ENCODE measurements around the gene CORO7.

CORO7 gene

DNA sequence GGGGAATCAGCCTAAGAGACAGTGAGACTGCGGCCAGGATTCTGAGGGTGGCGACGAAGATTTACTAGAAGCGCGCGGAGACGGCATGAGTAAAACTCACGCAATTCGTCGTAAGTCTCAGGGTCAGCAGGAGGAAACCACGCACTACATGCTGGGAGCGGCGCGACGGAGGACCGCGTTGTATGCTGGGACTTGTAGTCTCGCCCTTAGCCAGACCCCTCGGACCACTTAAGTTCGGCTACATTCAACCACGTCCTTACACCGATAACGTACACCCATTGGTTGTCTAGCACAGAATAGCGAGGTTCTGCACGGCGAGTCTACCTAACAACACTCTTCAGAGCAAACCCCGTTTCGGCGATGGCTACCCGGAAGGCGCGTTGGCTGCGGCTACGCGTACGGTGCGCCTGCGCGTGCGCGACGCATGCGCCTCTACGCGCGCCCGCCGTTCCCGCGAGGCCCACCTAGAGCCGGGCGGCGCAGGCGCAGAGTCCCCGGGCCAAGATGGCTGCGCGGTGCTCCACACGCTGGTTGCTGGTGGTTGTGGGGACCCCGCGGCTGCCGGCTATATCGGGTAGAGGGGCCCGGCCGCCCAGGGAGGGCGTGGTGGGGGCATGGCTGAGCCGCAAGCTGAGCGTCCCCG lies 9.1 kb upstream of the CORO7 start, which contains the start of gene DNAJA3:
DNAJA3 (plus strand) TSS at position 491 of the 643 bp plus-strand sequence; CDS start at position 505, 14 bp downstream.
- DNase-seq, result peak; percentile 96

DNA sequence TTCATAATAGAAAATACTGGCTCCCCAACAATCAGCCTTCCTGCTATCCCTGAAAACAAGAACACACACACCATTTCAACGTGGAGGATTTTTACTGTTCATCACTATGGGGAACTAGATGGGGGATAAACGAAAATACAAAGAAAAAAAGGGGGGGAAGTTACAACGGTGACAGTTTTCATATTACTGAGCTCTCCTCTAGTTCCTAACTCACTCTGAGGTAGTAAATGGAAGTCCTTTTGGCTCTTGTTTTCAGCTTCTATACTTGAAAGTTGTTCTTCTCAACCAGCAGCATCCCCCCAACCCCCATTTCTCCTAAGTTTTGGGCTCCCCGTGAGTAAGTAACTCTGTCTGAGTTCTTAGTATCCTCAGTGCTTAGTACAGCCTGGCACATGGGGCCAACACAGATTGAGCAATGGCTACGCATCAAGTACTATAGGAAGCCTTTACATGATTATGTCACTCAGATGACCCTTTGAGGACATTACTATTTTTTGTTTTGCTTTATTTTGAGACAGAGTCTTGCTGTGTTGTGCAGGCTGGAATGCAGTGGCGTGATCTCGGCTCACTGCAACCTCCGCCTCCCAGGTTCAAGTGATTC lies 4.2 kb upstream of the CORO7 start:
- DNase-seq, result no peak

DNA sequence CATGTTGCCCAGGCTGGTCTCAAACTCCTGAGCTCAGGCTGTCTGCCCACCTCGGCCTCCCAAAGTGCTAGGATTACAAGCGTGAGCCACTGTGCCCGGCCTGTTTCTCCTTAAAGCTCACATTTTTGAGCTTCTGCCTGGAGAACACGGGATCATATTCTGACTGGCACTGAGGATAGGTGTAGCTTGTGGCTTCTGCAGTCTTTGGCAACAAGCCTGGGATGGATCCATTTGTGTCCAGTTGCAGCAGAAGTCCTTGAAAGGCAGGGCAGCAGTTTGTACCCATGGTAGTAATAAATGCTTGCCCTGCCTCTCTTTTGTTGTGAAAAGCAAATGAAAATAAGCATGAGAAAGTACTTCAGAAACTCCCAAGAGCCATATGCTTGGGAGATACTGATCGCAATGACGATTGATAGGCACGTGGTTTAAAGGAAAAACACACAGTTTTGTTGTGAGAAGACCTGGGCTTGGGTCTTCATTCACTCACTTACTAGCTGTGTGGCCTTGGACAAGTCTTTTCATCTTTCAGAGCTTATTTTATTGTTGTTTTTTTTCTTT lies 3.1 kb upstream of the CORO7 start:
- no peak for DNase-seq

DNA sequence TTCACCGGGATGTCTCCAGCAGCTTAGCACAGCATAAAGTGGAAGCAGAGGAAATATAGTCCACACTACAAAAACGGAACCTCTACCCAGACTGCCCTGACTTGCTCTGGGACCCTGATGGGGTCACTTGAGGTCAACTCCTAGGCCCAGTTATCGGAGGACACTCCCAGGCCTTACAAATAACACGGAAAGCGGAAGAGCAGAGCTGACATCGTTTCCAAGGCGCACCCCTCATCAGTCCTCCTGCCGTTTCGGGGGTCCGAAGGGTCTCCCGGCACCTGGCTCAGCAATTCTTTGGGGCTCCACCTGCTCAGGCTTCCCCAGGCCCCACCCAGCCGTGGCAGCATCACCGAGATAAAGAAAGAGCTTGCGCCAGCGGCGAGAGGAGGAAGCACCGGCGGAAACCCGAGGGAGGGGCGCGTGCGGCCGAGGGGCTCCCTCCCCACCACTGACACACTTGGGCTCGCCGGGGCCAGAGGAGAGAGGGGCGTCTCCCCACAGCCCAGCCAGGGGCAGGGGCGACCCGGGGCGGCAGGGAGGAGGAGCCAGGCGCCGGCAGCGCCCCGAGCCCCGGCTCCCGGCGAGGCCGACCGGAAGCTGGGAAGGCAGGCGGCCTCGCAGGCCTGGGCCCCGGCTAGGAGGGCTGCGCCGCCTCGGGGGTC lies 727 bp downstream of the CORO7 start:
- peak; percentile 17 for DNase-seq

DNA sequence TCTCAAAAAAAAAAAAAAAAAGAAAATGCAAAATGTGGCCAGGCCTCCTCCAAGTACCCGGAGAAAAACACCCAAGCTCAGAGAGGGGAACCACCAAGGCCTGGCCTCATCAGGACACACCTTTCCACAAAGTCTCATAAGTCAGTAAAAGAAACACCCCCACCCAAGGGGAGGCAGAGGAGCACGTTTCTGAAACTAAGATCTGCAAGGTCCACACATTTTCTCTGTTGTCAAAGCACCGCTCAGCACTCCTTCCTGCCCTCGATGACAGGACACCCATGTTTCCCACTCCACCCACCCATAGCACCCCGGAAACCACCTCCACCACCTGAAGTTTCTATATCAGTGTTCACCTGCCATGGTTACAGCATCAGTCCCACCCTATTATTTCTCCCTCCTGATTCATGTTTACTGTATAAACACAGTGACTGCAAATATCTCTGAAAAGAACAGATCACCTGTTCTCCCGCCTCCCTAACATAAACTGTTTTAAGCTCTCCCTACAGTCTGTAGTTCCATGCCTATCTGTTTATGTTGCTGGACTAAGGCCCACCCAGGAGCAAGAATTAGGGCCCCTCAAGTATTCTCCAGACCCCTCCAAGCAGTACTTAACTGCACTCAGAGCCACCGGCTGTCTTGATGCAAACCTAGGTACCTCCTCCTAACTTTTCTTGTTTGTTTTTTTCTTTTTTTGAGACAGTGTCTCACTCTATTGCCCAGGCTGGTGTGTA lies 2.0 kb downstream of the CORO7 start:
- no peak for DNase-seq

DNA sequence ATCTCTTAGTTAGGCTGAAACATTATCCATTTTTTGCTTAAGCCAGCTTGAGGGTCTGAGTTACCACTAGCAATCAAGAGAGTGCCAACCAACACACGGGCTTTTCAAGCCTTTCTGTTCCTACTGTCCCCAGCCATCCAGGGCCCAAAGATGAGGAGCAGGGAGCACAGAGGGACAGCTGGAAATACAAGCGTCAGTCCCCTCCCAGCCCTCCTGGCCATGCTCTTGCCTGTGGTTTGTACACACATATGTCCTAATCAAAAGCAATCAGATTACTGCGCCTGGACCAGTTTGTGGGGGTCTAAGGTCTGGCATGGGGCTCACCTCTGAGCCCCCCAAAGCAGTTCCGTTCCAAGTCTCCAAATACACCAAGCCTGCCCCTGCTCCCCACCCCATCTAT lies 3.5 kb downstream of the CORO7 start:
- DNase-seq, result no peak

DNA sequence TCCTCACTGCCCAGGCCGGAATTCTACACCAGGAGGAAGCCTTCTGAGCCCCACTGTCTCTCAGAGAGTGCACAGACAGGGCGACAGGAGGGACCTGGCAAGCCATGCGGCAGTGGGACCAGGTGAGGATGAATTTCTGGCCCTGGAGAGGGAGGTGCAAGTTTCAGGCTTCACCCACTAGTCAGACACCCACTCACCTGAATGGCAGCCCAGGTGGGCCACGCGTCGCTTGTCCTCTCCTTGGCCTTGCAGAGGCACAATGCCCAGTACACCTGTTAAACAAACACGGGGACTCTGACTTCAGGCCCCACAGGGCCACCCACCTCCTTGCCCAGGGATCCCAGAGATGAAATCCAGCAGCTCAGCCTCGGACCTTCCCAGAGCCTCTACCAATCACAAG lies 4.2 kb downstream of the CORO7 start:
- DNase-seq, result no peak

DNA sequence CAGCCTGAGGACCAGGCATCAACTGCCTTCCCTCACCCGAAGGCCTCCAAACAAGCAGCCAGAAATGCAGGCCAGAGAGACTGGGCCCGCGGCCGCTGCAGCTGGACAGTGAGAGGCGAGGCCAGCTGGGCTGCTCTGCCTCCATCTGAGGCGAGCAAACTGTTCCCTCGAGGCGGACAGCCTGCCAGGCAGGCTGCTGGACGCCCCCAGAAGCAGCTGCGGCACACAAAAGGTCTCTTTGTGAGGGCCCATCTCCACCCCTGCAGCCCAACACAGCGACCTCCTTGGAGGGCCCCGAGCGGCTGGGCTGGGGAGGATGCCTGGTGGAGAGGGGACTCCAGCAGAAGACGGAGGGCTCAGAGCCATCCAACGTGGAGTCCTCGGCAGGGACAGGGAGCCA lies 4.7 kb downstream of the CORO7 start:
- no peak for DNase-seq

DNA sequence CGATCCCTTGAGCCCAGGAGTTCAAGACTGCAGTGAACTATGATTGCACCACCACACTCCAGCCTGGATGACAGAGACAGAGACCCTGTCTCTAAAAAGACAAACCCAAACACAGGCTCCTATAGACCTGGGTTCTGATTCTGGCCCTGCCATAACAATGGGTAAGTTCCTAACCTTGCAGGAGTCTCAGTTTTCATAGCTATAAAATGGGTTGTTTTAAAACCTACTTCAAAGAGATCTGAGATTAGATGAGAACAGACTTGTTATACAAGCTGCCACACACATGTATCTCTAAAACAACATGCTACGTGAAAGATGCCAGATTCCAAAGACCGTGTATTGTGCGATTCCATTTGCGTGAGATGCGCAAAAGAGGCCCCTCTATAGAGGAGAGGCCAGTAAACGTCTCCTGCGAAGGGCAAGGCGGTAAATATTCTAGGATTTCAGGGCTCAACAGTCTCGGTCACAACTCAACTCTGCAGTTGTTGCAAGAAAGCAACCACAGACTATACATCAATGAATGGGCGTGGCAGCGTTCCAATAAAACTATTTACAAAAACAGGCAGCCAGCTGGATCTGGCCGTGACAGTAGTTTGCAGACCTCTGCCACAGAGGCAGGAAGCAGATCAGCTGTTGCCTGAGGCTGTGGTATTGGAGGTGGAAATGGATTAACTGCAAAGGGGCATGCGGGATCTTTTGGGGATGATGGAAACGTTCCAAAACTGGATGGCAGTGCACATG lies 5.9 kb downstream of the CORO7 start:
- DNase-seq, result peak; percentile 86

DNA sequence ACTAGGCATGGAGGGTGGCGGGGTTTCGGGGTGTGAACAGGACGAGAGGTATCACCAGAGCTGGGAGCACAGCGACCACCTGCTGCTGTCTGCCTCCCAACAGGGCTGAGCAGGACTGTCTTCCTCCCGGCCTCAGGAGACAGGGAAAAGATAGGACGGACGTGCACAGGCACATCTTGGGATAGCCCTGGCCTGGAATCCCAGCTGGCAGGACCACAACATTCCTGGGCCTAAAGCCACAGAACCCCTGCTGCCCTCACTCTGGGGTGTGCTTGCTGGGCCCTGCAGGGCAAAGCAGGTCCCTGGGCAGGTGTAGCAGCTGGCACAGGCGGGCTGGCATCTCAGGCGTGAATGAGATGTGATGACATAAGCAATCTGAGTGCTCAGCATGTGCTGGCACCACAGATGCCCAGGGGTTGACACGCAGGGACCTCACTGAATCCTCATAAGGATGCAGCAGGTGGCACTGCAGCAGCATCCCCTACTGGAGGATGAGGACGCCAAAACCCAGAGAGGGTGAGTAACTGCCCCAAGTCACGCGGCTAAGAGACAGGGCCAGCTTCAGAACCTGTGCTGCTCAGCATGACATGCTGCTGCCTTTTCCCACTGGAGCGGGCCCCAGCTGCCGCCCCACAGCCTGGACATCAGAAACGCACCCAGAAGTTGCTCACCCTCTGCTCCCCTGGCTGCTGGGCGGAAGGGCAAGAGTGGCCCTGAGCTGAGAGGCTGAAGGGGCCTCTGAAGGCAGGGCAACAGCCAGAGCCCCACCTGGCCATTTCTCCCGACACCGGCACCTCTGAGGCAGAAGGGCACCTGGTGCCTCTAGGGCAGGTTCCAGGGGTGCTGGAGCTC lies 7.1 kb downstream of the CORO7 start:
- no peak for DNase-seq

DNA sequence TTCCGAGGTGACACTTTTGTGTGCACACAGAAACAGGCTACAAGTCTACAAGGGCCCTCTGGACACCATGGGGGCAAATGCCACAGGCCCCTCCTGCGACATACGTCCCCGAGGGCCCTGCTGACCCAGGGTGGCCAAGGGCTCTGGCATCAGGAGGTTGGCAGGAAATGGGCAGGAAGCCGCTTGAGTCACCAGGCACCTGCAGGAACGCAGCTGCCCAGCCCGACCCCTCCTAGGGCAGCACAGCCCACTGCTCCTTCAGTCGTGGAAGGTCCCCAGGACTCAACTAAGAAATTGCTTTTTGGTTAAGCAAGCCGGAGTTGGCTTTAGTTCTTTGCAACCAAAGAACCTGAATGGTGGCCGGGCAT lies 8.1 kb downstream of the CORO7 start:
- DNase-seq, result no peak

DNA sequence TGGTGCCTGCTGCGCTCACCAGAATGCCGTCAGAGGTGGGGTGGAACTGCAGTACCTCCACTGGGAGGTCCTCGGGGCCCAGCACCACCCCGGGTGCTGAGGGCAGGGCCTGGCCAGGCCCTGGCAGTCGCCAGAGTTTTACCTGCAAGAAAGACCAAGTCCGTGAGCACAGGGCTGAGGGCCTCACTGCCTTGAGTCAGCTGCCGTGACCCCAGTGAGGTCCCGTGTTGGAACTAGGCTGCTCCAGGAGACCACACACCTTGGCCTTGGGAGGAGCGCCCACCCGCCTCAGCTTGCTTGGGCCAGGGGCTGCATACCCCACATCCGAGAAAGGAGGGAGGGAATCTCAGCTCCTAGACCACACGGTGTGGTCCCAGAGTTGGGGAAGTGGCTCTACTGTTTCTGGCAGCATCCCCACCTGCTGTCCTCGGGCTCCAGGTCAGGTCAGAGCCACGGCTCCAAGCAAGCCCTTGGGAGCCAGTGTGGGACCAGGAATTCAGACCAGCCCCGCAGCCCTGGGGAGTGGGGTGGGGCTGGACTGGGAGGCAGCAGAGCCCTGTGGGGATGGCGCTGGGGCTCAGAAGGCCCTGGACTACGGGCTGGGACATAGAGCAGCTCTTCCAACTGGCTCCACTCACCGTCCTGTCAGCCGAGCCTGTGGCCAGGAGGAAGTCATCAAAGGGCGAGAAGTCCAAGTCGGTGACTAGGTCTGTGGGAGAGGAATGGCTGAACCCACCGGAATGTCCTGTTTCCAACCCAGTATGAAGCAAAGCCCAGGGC lies 8.7 kb downstream of the CORO7 start:
- DNase-seq, result no peak

DNA sequence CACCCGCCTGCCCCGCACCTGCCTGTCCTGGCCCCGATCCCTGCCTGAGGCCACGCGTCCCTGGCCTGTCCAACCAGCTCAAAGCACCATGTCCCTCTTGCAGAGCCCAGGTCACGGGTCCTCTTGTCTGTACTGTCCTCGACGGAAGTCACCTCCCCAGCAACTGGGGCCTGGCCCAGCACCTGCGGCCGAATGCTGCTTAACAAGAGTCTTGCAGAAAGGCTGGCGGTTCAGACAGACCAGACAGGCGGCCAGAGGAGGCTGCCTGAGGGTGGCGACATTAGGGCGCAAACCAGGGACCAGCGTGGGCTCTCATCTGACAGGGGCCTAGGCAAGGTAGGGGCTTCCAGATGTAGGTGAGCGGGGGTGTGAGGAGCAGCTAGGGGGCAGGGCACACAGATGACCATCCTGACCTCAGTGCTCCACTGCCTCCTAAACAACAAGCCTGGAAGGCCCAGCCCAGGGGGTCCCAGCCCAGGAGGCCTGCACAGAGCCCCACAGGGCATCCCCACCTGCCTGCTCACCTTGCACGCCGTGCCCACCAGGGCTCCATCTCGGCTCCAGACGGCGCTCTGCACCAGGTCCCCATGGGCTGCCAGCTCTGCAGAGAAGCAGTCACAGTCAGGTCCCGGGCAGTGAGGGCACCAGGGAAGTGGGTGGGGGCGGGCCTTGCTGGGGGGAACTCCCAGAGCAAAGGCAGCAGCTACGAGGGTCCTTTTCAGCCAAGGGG lies 11.3 kb downstream of the CORO7 start:
- no peak for DNase-seq

DNA sequence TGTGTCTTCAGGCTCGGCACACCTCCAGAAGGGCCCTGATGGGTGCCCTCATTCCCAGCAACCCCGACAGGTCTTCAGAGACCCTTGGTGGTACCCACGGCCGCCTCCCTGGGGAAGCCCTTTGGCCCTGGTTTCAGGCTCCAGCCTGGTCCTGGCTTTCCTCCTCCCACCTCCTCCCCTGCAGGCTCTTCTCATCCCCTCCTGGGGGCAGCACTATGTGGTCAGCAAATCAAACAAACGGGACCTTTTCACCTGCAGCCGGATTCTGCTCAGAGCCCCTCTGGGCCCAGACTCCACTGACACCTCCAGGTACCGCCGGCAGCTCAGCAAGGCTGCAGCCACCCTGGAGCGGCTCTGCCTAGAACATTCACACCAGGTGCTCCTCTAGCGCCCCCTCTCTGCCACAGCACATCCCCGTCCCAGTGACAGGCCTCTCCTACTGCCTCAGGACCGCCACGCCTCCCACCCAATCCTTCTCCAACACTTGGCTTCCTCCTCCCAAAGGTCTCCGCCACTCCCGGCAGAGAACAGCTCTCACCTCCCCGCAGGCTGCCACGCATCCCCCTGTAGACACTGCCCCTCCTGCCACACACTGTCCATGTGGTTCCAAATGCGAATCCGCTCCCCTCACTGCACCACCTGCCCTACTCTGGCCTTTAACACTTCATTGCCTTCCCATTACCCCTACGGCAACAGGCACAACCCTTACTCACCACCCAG lies 12.0 kb downstream of the CORO7 start:
- DNase-seq, result peak; percentile 52

DNA sequence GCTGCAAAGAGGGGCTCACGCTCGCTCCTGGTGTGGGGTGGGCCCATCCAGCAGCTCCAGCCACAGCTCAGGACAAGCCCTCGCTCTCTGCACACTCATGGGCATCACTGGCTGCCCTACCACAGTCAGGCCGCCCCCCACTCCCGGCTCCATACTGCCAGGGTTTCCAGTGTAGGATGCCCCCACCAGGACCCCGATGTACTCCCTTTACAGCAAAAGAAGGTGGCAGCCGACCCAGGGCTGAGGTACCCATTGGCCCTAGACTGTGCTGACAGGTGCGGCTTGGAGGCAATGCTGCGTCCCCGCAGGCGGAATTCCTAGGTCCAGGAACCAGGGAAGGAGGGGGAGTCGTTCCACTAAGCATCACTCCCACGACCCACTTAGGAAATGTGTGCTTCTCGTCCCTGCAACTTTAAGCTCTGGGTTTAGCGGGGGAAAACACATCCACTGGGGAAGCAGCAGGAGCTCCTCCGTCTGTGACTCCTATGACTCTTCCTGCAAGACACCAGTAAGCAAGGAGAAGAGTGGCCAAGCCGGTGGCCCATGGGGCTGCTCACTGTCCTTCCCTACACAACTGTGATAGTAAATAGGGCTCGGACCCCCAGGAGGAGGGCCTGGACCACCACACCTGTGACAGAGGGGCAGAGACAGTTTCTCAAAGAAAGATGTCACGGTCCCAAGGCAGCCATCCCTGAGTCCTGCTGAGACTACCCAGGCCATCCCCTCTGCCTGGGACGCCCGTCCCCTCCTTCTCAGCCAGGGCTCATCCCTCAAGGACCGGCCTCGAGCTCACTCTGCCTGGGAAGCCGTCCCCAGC lies 13.1 kb downstream of the CORO7 start:
- DNase-seq, result no peak

DNA sequence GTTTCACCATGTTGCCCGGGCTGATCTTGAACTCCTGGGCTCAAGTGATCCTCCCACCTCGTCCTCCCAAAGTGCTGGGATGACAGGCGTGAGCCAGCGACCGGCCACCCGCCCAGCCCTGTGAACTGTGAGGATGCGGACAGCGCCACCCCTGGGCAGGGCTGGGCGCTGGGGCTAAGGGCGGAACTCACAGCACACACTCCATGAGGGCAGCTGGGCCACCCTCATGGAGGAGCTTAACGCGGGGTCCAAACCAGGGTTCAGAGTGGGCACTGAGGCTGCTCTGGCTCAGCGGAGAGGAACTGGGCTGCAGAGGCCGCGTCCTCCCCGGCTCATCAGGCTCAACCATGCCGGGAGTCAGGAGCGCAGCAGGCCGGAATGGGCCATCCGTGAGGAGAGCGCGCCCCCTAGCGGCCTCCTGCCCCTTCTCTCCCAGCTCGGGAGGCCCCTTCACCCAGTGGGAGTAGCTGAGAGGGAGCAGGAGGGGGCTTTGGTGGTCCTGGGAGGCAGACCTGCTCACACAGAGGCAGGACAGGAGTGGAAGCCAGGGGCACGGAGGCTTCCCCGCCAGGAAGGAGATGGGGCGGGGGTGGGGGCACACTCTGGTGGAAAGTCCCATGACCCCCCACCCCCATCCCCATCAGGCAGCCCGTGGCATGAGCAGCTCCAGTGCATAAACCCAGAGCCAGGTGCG lies 13.8 kb downstream of the CORO7 start:
- DNase-seq, result peak; percentile 69

DNA sequence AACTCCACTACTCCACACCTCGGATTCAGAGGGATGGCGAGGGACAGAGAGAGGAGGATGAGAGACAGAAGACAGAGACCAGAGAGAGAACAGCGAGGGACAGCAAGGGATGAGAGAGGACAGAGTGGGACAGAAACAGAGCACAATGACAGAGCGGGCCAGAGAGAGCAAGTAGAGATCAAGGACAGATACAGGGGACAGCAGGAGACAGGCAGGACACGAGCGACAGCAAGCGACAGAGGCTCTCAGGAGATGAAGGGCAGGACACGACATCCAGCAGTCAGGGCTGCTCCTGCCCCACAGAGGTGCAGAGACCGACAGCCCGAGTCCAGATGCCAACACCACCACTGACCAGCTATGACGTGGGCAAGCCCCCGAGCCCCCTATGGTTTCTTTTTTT lies 14.9 kb downstream of the CORO7 start:
- no peak for DNase-seq

DNA sequence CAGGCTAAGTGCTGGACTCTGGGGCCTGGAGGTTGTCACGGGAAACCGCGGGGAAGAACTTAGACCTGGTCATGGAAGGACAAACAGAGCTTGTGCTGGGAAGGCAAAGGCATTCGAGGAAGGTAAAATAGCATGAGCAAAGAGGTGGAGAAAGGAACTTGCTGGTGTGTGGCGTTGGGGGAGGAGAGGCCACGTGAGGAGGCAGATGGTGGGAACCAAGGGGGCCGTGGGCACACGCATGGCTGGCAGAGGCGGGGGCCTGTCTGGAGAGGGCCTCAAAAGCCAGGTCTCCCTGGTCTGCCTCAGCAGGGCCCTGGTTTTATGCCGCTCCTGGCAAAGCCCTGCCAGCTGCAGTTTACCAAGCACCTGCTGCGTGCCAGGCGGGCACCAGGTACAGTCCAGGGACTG lies 15.3 kb downstream of the CORO7 start:
- no peak for DNase-seq

Measured in fibroblast of skin of right biceps (primary cell).